DOHH2 (cell line): ENCODE data around the gene BICDL1.

ENCODE experiments used
- EZH2phosphoT487 ChIP-seq: fragments of 200-600 bp; sonication (generic); IDR thresholded peaks from 2 replicates; pipeline ENCODE4 v1.6.1; 2017; ENCODE audit warnings: borderline replicate concordance, mild to moderate bottlenecking, antibody characterized with exemption, low read length, moderate library complexity, mixed read lengths
- TF ChIP-seq, protein P1 (sequence below): fragments of 200-600 bp; sonication (generic); IDR thresholded peaks from one replicate; pipeline ENCODE4 v1.5.1; 2014; ENCODE audit warnings: antibody characterized with exemption, mild to moderate bottlenecking, low read depth, low read length; ENCODE audit not compliant: poor library complexity, severe bottlenecking

DNA sequence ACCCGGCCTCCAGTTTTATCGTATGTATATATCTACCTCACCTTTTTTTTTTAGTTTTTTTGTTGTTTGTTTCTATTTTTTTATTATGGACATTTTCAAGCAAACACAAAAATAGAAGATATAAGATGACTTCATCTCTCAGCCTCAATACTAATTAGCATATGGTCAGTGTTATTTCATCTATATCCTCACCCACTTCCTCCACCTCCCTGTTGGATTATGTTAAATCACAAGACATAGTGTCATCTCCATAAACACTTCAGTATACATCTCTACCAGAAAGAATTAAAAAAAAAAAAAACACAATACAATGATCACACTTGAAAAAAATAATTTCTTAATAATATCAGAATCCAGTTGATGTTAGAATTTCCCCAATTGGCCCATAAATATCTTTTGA lies 92.6 kb downstream of the BICDL1 start:
- TF ChIP-seq, protein P1, sequence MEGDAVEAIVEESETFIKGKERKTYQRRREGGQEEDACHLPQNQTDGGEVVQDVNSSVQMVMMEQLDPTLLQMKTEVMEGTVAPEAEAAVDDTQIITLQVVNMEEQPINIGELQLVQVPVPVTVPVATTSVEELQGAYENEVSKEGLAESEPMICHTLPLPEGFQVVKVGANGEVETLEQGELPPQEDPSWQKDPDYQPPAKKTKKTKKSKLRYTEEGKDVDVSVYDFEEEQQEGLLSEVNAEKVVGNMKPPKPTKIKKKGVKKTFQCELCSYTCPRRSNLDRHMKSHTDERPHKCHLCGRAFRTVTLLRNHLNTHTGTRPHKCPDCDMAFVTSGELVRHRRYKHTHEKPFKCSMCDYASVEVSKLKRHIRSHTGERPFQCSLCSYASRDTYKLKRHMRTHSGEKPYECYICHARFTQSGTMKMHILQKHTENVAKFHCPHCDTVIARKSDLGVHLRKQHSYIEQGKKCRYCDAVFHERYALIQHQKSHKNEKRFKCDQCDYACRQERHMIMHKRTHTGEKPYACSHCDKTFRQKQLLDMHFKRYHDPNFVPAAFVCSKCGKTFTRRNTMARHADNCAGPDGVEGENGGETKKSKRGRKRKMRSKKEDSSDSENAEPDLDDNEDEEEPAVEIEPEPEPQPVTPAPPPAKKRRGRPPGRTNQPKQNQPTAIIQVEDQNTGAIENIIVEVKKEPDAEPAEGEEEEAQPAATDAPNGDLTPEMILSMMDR: no peak
- TF ChIP-seq EZH2phosphoT487: no peak
